SU-DHL-6 (cell line): Measurements from ENCODE around the gene SORL1.
A peak's percentile ranks its signal among the peaks of the same experiment; 100 is the strongest.

Experiments used
- H2AFZ ChIP-seq: fragments of 200-600 bp; sonication (generic); 2 replicates; pipeline ENCODE4 v1.6.1; 2014; ENCODE audit warnings: low read depth, mild to moderate bottlenecking, moderate library complexity, mixed read lengths, antibody characterized with exemption, low read length; ENCODE audit not compliant: severe bottlenecking
- H3F3A ChIP-seq: fragments of 200-600 bp; shearing (Covaris generic); 2 replicates; pipeline ENCODE4 v1.6.0; 2016; ENCODE audit warnings: antibody characterized with exemption, mild to moderate bottlenecking; ENCODE audit not compliant: insufficient read depth
- H3K27ac ChIP-seq: fragments of 200-600 bp; sonication (generic); 2 replicates; pipeline ENCODE4 v1.5.1; 2016; ENCODE audit warnings: low read depth, mild to moderate bottlenecking, low read length, moderate library complexity, mixed read lengths
- H3K27me3 ChIP-seq: fragments of 200-600 bp; sonication (generic), shearing (Covaris generic); 2 replicates; pipeline ENCODE4 v1.6.0; 2014; ENCODE audit warnings: mild to moderate bottlenecking, low read length
- H3K36me3 ChIP-seq: fragments of 200-600 bp; sonication (generic); 2 replicates; pipeline ENCODE4 v1.6.1; 2014; ENCODE audit warnings: mild to moderate bottlenecking, low read length, mixed read lengths
- H3K4me2 ChIP-seq: fragments of 300-600, 200-600 bp; shearing (Covaris generic), sonication (generic); 2 replicates; pipeline ENCODE4 v1.6.0; 2014; ENCODE audit warnings: low read length, low read depth, mild to moderate bottlenecking; ENCODE audit not compliant: poor library complexity, severe bottlenecking
- H3K4me3 ChIP-seq: fragments of 200-600 bp; sonication (generic); 2 replicates; pipeline ENCODE4 v1.5.1; 2014; ENCODE audit warnings: antibody characterized with exemption, low read length, mild to moderate bottlenecking, mixed read lengths; ENCODE audit not compliant: insufficient read depth, poor library complexity, severe bottlenecking
- H3K79me2 ChIP-seq: fragments of 200-600 bp; sonication (generic); 2 replicates; pipeline ENCODE4 v1.6.1; 2014; ENCODE audit warnings: mild to moderate bottlenecking, low read length, moderate library complexity; ENCODE audit not compliant: insufficient read depth
- H3K9ac ChIP-seq: fragments of 200-600 bp; sonication (generic); 2 replicates; pipeline ENCODE4 v1.7.0; 2014; ENCODE audit warnings: mild to moderate bottlenecking, low read length
- H3K9me2 ChIP-seq: fragments of 200-600 bp; sonication (generic); replicated peaks from 2 replicates; pipeline ENCODE4 v1.6.1; 2014; ENCODE audit warnings: low read length; ENCODE audit not compliant: insufficient read depth
- H3K9me3 ChIP-seq: fragments of 200-600 bp; sonication (generic); 2 replicates; pipeline ENCODE4 v1.6.1; 2014; ENCODE audit warnings: low read length, mixed read lengths; ENCODE audit not compliant: insufficient read depth
- H4K20me1 ChIP-seq: fragments of 200-600 bp; sonication (generic); 2 replicates; pipeline ENCODE4 v1.6.1; 2014; ENCODE audit warnings: low read depth, mild to moderate bottlenecking, antibody characterized with exemption, low read length, moderate library complexity, mixed read lengths
- EZH2phosphoT487 ChIP-seq: fragments of 200-600 bp; sonication (generic), shearing (Covaris generic); conservative IDR thresholded peaks from 2 replicates; pipeline ENCODE4 v1.6.1; 2018; ENCODE audit warnings: mild to moderate bottlenecking, antibody characterized with exemption, low read length, moderate library complexity, mixed read lengths
- TF ChIP-seq, protein P1 (sequence below): fragments of 200-600 bp; sonication (generic); IDR thresholded peaks from one replicate; pipeline ENCODE4 v1.5.1; 2017; ENCODE audit warnings: antibody characterized with exemption, mild to moderate bottlenecking, low read length, moderate library complexity; ENCODE audit not compliant: insufficient read depth, poor library complexity, severe bottlenecking

SORL1 gene

DNA sequence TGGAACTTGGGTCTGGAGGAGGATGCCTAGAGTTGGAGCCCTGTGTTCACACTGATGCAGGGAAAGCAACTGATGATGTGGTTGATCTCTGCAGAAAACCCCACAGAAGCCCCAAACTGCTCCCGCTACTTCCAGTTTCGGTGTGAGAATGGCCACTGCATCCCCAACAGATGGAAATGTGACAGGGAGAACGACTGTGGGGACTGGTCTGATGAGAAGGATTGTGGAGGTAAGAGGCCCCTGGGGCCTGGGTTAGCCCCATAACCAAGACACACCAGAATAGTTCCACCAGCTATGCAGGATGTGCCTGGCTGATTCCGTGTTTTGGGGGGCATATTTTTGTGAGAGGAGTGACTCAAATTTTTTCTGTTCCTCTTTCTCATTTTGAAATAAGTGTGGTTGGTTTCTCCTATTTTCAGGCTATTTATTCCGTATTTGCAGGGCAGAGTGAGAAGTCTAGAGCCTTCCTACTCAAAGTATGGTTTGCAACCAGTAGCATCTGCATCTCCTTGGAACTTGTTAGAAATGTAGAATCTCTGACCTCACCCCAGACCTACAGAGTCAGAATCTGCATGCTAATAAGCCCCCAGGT, 137.9 kb downstream of the SORL1 start:
- no peaks in the 10 kb centered on the region for H3K27me3 ChIP-seq
- H3K36me3 ChIP-seq, result peaks cover 65% of the 10 kb centered on the region
- H3K9me2 ChIP-seq, result no peaks in the 10 kb centered on the region
- no peaks in the 10 kb centered on the region for H4K20me1 ChIP-seq
- peak overlapping the region; percentile 57 for H3K4me2 ChIP-seq
- peak overlapping the region; percentile 46 for H3K9ac ChIP-seq
- peaks cover 68% of the 10 kb centered on the region for H3F3A ChIP-seq
- no peak overlapping the region for H2AFZ ChIP-seq
- TF ChIP-seq, protein P1, sequence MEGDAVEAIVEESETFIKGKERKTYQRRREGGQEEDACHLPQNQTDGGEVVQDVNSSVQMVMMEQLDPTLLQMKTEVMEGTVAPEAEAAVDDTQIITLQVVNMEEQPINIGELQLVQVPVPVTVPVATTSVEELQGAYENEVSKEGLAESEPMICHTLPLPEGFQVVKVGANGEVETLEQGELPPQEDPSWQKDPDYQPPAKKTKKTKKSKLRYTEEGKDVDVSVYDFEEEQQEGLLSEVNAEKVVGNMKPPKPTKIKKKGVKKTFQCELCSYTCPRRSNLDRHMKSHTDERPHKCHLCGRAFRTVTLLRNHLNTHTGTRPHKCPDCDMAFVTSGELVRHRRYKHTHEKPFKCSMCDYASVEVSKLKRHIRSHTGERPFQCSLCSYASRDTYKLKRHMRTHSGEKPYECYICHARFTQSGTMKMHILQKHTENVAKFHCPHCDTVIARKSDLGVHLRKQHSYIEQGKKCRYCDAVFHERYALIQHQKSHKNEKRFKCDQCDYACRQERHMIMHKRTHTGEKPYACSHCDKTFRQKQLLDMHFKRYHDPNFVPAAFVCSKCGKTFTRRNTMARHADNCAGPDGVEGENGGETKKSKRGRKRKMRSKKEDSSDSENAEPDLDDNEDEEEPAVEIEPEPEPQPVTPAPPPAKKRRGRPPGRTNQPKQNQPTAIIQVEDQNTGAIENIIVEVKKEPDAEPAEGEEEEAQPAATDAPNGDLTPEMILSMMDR, result no peak
- TF ChIP-seq EZH2phosphoT487, result no peak
- H3K9me3 ChIP-seq, result no peaks in the 10 kb centered on the region
- peak overlapping the region; percentile 96 for H3K27ac ChIP-seq
- H3K79me2 ChIP-seq, result peaks cover 33% of the 10 kb centered on the region
- peak overlapping the region; percentile 15 for H3K4me3 ChIP-seq

DNA sequence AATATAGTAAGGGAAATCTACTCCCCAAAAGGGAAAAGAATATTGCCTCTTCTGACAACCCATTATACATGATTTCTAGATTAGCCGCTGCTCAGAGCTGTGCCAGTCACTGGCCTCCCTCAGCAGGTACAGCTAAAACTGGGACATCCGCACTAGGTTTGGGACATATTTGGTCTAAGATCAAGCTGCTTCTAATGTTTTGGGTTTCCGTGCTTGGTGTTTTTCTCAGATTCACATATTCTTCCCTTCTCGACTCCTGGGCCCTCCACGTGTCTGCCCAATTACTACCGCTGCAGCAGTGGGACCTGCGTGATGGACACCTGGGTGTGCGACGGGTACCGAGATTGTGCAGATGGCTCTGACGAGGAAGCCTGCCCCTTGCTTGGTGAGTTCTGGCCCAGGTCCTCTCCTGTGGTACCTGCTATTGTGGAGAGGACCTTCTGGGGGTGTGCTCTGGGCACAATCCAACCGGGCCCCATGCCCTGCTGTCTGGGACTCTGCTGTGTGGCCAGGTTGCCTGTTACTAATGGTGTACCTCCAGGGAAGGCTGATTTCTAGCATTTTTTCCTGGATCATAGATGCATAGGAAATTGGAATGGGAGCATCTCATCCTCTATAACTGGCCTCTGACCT, 138.8 kb downstream of the SORL1 start:
- H3F3A ChIP-seq, result peaks cover 62% of the 10 kb centered on the region
- H3K36me3 ChIP-seq, result peaks cover 68% of the 10 kb centered on the region
- H3K4me2 ChIP-seq, result peak overlapping the region; percentile 57
- peak overlapping the region; percentile 96 for H3K27ac ChIP-seq
- H3K4me3 ChIP-seq, result peak overlapping the region; percentile 15
- TF ChIP-seq EZH2phosphoT487, result no peak
- TF ChIP-seq, protein P1, result no peak
- peak overlapping the region; percentile 46 for H3K9ac ChIP-seq
- no peaks in the 10 kb centered on the region for H3K27me3 ChIP-seq
- no peaks in the 10 kb centered on the region for H3K9me3 ChIP-seq
- H3K79me2 ChIP-seq, result peaks cover 42% of the 10 kb centered on the region
- H3K9me2 ChIP-seq, result no peaks in the 10 kb centered on the region
- H4K20me1 ChIP-seq, result no peaks in the 10 kb centered on the region
- no peak overlapping the region for H2AFZ ChIP-seq

DNA sequence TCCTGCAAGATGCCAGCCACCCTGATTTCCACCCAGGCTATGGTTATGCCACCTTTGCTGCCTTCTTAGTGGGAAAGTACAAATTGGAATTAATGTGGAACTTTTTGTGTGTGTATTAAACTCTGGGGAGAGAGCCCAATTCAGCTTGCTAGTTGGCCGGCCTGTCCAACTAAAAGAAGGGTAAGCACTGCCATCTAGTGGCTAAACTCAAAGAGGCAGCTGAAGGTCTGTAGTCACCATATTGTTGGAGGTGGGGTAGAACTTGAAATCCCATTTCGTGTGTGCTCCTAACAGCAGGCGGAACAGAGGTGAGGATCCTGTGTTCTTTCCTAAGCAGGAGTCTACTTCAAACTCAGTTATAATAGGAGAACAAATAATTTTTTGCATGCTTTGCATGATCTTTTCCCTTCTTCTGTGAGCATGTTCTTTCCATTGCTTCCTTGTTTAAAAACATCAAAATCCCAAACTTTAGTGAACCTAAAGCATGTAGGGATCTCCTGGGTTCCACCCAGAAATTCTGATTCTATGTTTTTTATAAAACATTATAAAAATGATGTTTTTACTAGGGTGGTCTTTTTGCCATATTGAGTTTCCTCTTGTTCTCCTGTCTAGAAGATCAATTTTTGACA, 139.4 kb downstream of the SORL1 start:
- H3K9ac ChIP-seq, result peak overlapping the region; percentile 46
- peak overlapping the region; percentile 96 for H3K27ac ChIP-seq
- peaks cover 58% of the 10 kb centered on the region for H3F3A ChIP-seq
- H3K4me2 ChIP-seq, result peak overlapping the region; percentile 57
- H3K9me3 ChIP-seq, result no peaks in the 10 kb centered on the region
- peaks cover 45% of the 10 kb centered on the region for H3K79me2 ChIP-seq
- no peak overlapping the region for H2AFZ ChIP-seq
- H3K36me3 ChIP-seq, result peaks cover 69% of the 10 kb centered on the region
- H3K9me2 ChIP-seq, result no peaks in the 10 kb centered on the region
- H4K20me1 ChIP-seq, result no peaks in the 10 kb centered on the region
- no peak overlapping the region for H3K4me3 ChIP-seq
- H3K27me3 ChIP-seq, result no peaks in the 10 kb centered on the region
- no peak for TF ChIP-seq EZH2phosphoT487
- TF ChIP-seq, protein P1, result peak; percentile 93
